ENCODE data around the gene ARVCF.

ARVCF gene

GRCh38 chr22:20056696-20057386, 40.2 kb upstream of the ARVCF start:
- no peak overlapping the region for H3K4me3 ChIP-seq (ENCODE audit: low read depth, low read length)
- TF ChIP-seq, protein P1, sequence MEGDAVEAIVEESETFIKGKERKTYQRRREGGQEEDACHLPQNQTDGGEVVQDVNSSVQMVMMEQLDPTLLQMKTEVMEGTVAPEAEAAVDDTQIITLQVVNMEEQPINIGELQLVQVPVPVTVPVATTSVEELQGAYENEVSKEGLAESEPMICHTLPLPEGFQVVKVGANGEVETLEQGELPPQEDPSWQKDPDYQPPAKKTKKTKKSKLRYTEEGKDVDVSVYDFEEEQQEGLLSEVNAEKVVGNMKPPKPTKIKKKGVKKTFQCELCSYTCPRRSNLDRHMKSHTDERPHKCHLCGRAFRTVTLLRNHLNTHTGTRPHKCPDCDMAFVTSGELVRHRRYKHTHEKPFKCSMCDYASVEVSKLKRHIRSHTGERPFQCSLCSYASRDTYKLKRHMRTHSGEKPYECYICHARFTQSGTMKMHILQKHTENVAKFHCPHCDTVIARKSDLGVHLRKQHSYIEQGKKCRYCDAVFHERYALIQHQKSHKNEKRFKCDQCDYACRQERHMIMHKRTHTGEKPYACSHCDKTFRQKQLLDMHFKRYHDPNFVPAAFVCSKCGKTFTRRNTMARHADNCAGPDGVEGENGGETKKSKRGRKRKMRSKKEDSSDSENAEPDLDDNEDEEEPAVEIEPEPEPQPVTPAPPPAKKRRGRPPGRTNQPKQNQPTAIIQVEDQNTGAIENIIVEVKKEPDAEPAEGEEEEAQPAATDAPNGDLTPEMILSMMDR (IDR thresholded peaks at IDR 0.05; ENCODE audit: low read depth, low read length), result no peak

GRCh38 chr22:20056161-20056560, 39.5 kb upstream of the ARVCF start:
- H3K4me3 ChIP-seq (ENCODE audit: low read depth, low read length), result no peak overlapping the region
- TF ChIP-seq, protein P1 (IDR thresholded peaks at IDR 0.05; ENCODE audit: low read depth, low read length), result no peak

- H3K4me3 ChIP-seq (ENCODE audit: low read depth, low read length), result no peak overlapping the region
Measured at GRCh38 chr22:20055654-20056053, 39.0 kb upstream of the ARVCF start.

DNA sequence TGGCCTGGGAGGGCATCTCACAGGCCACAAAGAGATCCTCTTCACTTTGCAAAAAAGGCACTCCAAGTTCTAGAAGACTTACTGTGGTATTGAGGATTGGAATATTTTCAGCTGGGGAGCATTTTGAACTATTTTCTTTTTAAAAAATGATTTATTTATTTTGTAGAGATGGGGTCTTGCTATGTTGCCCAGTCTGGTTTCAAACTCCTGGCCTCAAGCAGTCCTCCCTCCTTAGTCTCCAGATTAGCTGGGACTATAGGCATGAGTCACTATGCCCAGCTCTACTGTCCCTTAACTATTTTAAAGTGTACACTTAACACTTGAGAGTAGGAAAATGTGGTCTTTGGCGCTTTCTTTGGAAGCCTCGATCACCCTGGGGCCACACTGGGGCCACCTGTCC, 38.5 kb upstream of the ARVCF start:
- TF ChIP-seq, protein P1 (IDR thresholded peaks at IDR 0.05; ENCODE audit: low read depth, low read length), result no peak
- no peak overlapping the region for H3K4me3 ChIP-seq (ENCODE audit: low read depth, low read length)

More at GRCh38 chr22:20055654-20056053, 39.0 kb upstream of the ARVCF start:
- TF ChIP-seq, protein P1 (IDR thresholded peaks at IDR 0.05; ENCODE audit: low read depth, low read length), result no peak

DNA sequence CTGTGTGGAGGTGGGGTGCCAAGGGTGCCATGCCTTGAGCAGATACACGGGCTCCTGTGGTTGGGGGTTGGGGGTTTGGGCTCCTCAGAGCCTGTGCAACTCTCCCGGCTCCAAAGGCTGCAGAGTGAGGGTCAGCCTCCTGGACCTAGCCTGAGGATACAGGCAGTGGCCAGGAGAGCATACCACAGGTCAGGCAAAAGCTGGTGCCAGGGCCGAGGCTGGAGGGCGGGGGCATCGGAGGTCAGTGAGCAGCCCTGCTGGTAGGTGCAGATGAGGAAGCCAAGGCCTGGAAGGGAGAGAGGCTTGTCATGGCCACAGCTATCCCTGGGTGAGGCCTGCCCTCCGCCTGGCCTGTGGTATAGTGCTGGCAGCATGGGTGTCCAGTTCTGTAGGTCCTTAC, 37.9 kb upstream of the ARVCF start:
- TF ChIP-seq, protein P1 (IDR thresholded peaks at IDR 0.05; ENCODE audit: low read depth, low read length), result no peak
- no peak overlapping the region for H3K4me3 ChIP-seq (ENCODE audit: low read depth, low read length)

DNA sequence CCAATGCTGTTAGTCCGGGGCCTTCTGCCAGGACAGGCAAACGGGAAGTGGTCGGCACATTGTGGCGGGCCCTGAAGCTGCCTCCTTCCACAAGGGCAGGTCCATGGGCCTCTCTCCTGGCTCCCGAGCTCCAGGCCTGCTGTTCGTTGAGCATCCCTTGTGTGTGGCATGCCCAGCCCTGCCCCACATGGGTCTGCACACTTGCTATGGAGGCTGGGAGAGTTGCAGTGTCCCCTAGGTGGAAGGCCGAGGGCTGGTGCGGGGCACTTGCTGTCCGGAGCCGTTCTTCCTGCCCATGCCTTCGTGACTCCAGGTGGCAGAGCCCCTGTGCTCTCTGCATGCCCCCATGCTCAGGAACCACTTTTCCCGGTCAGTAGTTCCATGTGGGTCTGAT, 37.4 kb upstream of the ARVCF start:
- no peak overlapping the region for H3K4me3 ChIP-seq (ENCODE audit: low read depth, low read length)
- TF ChIP-seq, protein P1 (IDR thresholded peaks at IDR 0.05; ENCODE audit: low read depth, low read length), result no peak

- H3K4me3 ChIP-seq (ENCODE audit: low read depth, low read length), result no peak overlapping the region
Measured at GRCh38 chr22:20053407-20054033, 36.9 kb upstream of the ARVCF start.

More at GRCh38 chr22:20053407-20054033, 36.9 kb upstream of the ARVCF start:
- TF ChIP-seq, protein P1 (IDR thresholded peaks at IDR 0.05; ENCODE audit: low read depth, low read length), result no peak
